HG03439 (cell line): ENCODE data around the gene VWDE.
"Not testable (repeated sequence)": the region's sequence is repeated elsewhere in the genome, so short reads cannot be mapped to it uniquely, and the experiment has no call there.

Source experiments
- ATAC-seq: cut with Tn5 transposase; IDR thresholded peaks from one replicate; pipeline ENCODE4 v1.9.1; 2021; ENCODE audit warnings: mild to moderate bottlenecking, moderate library complexity; ENCODE audit not compliant: unreplicated experiment

Gene VWDE

GRCh38 chr7:12403287-12404181 is at the start of gene VWDE:
Gene VWDE (minus strand): TSS chr7:12403865. CDS start chr7:12403716, 149 bp downstream.
- peak; percentile 50 for ATAC-seq

- not testable (repeated sequence) for ATAC-seq
Observed at GRCh38 chr7:12453136-12453535, 49.5 kb upstream of the VWDE start.

- no peak for ATAC-seq
Observed at GRCh38 chr7:12450615-12451014, 47.0 kb upstream of the VWDE start.

GRCh38 chr7:12444785-12445184 is 41.1 kb upstream of the VWDE start:
- no peak for ATAC-seq

GRCh38 chr7:12440229-12440628 is 36.6 kb upstream of the VWDE start:
- ATAC-seq: no peak

GRCh38 chr7:12436896-12437535 is 33.4 kb upstream of the VWDE start:
- peak; percentile 62 for ATAC-seq

- ATAC-seq: no peak
Observed at GRCh38 chr7:12436126-12436525, 32.5 kb upstream of the VWDE start.

GRCh38 chr7:12434012-12434642 is 30.5 kb upstream of the VWDE start:
- ATAC-seq: peak; percentile 49

GRCh38 chr7:12431886-12432556 is 28.4 kb upstream of the VWDE start:
- no peak for ATAC-seq

- ATAC-seq: no peak
Observed at GRCh38 chr7:12425311-12425710, 21.6 kb upstream of the VWDE start.

GRCh38 chr7:12423997-12424745 is 20.5 kb upstream of the VWDE start:
- ATAC-seq: no peak

- ATAC-seq: no peak
Observed at GRCh38 chr7:12423355-12423996, 19.8 kb upstream of the VWDE start.

GRCh38 chr7:12422554-12423320 is 19.1 kb upstream of the VWDE start:
- ATAC-seq: no peak

- no peak for ATAC-seq
Observed at GRCh38 chr7:12418452-12418851, 14.8 kb upstream of the VWDE start.

GRCh38 chr7:12415072-12415471 is 11.4 kb upstream of the VWDE start:
- ATAC-seq: no peak

GRCh38 chr7:12412407-12412806 is 8.7 kb upstream of the VWDE start:
- no peak for ATAC-seq

GRCh38 chr7:12410523-12410922 is 6.9 kb upstream of the VWDE start:
- ATAC-seq: no peak

GRCh38 chr7:12409097-12409711 is 5.5 kb upstream of the VWDE start:
- no peak for ATAC-seq

GRCh38 chr7:12407652-12408051 is 4.0 kb upstream of the VWDE start:
- ATAC-seq: not testable (repeated sequence)
